Activated CD4-positive, alpha-beta T cell treated with anti-CD3 and anti-CD28 coated beads, Interleukin-2, amount 50 U/mL, for 24 hours (primary cell): ENCODE data around the gene KATNB1.
"Not testable (repeated sequence)": the region's sequence is repeated elsewhere in the genome, so short reads cannot be mapped to it uniquely, and the experiment has no call there.

ENCODE experiments used
- DNase-seq, 2 donors: peaks; one replicate each; pipeline ENCODE4 v3.0.0-alpha.2; 2020; ENCODE audit warnings: low read depth in 1 of 2, low spot score in 1 of 2

Gene KATNB1

GRCh38 chr16:57743886-57744641, 8.5 kb downstream of the KATNB1 start:
- DNase-seq, result no peak

DNA sequence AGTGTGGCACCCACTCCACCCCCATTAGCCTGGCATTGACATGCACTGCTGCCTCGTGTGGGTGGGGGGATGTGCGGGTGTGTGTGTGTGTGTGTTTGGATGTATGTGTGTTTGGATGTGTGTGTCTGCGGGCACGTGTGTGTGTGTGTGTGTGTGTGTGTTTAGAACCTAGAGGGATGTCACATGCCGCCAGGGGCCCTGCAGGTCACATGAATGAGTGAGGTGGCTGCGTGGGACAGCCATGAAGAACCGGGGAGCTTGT, 9.0 kb downstream of the KATNB1 start:
- no peak for DNase-seq

GRCh38 chr16:57745768-57746167, 10.2 kb downstream of the KATNB1 start:
- DNase-seq, result no peak

- not testable (repeated sequence) for DNase-seq
Observed at GRCh38 chr16:57746316-57746715, 10.7 kb downstream of the KATNB1 start.

GRCh38 chr16:57747091-57747490, 11.5 kb downstream of the KATNB1 start:
- DNase-seq, result no peak

DNA sequence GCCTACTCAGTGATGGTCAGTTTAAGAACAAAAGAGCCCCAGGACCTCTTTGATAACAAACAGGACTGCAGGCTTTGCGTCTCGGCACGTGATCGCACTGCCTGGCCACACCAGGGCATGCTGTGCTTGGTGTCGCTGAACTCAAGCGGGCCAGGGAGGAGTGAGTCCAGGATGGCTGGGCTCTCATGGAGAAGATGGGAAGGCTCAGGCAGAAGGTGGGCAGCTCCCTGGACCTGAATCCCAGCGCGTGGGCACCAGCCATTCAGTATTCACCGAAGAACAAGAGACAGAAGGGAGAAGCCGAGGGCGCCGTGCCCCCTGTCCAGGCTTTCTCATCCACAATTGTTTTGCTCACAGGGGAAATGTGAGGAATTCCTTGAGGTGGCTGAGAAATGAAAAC, 11.9 kb downstream of the KATNB1 start:
- no peak for DNase-seq

DNA sequence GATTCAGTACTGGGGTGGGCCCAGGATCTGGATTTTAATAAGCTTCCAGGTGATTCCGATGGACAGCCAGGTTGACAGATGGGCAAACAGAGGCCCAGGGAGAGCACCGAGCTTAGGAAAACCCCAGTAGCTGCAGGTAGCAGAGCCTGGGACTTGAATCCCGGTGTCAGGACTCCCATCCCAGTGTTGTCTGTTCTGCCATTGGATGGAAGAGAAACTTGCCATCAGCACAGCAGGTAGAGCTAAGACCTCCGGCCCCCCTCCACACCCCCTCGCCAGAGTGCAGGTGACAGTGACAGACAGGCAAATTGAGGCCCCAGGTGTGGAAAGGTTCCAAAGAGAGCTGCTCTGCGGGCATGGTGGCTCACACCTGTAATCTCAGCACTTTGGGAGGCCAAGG, 12.4 kb downstream of the KATNB1 start:
- DNase-seq, result no peak

GRCh38 chr16:57748596-57748995, 13.0 kb downstream of the KATNB1 start:
- no peak for DNase-seq

- no peak for DNase-seq
Observed at GRCh38 chr16:57749101-57749692, 13.6 kb downstream of the KATNB1 start.

GRCh38 chr16:57749856-57750452, 14.4 kb downstream of the KATNB1 start:
- DNase-seq, result no peak

DNA sequence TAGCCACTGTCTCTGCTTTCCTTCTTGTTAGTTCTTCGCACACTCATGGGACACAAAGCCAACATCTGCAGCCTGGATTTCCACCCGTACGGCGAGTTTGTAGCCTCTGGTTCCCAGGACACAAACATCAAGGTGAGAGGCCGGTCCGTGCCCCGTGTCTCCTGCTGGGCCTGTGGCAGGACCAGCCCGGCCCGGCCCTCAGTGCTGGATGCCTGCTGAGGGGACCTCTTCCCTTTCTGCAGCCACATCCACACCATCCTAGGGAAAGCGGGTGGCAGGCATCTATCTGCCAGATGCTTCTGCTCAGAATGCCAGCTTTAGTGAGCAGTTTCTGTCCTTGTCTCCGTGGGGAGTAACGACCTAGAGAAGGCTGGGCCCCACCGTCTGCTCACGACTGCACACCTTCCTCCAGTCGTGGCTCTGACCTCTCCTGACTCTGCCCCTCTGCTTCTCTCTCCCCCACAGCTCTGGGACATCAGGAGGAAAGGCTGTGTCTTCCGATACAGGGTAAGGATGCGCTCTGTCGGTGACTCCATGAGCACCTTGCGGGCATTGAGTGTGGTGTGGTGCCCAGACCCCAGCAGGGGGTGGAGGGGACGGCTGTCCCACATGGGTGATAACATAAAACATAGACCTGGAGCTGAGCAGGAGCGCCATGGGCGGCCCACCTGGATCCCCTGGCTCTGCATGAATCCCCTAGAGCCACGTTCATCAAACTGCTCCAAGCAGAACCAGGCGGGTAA, 15.4 kb downstream of the KATNB1 start:
- no peak for DNase-seq

DNA sequence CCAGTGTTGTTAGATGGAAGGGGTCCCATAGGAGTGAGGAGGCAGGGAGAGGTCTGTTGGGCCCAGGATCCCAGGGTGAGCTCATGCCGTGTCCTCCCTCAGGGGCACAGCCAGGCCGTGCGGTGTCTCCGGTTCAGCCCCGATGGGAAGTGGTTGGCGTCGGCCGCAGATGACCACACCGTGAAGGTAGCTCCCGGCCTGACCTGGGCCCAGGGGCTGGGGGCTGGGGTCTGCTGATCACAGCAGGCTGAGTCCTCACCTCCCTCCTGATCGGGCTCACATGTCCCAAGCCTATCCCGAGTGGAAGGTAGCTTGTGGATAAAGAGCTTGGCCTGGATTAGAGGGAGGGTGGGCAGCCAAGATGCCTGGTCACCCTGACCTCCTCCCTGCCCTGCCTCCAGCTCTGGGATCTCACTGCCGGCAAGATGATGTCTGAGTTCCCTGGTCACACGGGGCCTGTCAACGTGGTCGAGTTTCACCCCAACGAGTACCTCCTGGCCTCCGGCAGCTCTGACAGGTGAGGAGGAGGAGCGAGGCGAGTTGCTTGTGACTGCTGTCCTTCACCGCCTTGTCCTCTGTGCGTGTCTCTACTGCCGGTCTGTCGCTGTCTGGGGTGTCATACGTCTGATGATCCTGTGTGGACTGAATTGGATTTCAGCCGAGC, 16.1 kb downstream of the KATNB1 start:
- no peak for DNase-seq

GRCh38 chr16:57752203-57752580, 16.6 kb downstream of the KATNB1 start:
- DNase-seq, result no peak

DNA sequence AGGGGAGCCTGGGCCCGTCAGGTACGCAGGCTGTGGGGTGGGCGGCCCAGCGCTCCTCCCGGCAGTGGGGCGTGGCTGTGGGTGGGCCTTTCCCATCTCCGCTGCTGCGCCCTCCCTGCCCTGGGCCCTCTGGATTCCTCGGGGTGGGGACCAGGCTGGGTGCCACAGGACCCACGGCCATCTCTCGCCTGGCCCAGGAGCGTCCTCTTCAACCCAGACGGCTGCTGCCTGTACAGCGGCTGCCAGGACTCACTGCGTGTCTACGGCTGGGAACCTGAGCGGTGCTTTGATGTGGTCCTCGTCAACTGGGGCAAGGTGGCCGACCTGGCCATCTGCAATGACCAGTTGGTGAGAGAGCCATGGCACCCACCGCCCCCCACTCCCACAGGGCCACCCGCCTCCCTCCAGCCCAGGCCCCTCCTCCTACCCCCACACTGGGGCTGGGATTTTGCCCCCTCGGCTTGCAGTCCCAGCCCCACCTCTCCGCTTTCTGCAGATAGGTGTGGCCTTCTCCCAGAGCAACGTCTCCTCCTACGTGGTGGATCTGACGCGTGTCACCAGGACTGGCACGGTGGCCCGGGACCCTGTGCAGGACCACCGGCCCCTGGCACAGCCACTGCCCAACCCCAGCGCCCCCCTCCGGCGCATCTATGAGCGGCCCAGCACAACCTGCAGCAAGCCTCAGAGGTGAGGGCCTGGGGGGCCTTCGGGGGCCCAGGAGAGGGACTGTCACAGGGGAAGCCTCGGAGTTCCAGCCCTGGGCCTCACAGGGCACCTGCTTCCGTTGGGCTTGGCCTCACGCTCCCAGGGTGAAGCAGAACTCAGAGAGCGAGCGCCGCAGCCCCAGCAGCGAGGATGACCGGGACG, 17.2 kb downstream of the KATNB1 start:
- no peak for DNase-seq

- no peak for DNase-seq
Observed at GRCh38 chr16:57753448-57754353, 18.1 kb downstream of the KATNB1 start.

DNA sequence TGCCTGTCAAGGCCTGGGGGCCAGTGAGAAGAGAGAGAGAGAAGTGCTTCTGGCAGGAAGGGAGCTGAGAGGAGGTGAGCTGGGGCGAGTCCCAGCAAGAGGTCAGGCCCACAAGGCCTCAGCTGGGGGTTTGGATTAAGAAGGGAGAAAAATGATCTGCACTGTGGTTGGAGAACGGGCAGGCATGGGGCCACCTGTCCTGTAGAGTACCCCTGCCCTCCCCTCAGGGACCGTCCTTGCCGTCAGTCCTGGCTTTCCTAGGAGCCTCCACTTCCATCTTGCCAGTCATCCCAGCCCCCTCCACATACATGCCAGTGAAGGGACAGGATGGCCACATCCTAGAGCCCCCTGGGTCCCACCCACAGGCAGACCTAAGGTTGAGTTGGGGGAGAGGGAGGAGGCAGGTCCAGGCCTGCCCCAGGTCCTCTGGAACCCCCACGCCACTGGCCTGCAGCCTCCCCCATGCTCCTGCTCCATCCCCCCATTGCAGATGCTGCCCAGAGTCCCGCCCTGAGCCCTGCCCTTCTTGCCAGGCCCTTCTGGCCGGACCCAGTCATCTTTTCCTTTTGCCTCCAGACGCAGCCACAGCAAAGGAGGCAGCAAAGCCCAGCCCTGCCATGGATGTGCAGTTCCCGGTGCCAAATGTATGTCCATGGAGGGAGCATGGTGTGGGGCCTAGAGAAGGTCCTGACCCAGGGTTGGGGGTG, 18.9 kb downstream of the KATNB1 start:
- no peak for DNase-seq

DNA sequence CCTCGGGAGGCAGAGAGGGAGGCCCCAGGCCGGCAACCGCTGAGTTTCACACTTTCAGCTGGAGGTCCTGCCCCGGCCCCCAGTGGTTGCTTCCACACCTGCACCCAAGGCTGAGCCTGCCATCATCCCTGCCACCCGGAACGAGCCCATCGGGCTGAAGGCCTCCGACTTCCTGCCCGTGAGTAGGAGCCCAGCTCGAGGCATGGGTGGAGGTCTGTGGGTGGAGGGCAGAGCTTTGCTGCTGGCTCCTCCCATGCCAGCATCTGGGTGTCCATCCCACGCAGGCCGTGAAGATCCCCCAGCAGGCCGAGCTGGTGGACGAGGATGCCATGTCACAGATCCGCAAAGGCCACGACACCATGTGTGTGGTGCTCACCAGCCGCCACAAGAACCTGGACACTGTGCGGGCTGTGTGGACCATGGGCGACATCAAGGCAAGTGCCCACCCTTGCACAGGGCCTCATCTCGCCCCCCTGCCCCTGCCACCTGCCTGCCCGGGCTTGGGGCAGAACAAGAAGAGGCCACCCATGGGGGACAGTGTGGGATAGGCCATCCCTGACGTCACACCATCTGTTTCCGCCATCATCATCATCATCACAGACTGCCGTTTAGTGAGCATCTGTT, 19.6 kb downstream of the KATNB1 start:
- no peak for DNase-seq

GRCh38 chr16:57755726-57756423, 20.3 kb downstream of the KATNB1 start:
- DNase-seq, result no peak
